Neuron (in vitro differentiated cells): ENCODE results near the gene RELL1.

ENCODE experiments used
- H2AFZ ChIP-seq: one replicate; pipeline ENCODE4 v1.6.1; 2013; ENCODE audit warnings: low read depth, mild to moderate bottlenecking, inconsistent platforms, low read length, moderate library complexity
- H3K27me3 ChIP-seq: one replicate; pipeline ENCODE4 v1.6.1; 2013; ENCODE audit warnings: low read length; ENCODE audit not compliant: insufficient read depth
- H3K36me3 ChIP-seq: one replicate; pipeline ENCODE4 v1.6.1; 2013; ENCODE audit warnings: low read length; ENCODE audit not compliant: insufficient read depth
- H3K4me1 ChIP-seq: one replicate; pipeline ENCODE4 v1.6.1; 2013; ENCODE audit warnings: low read length; ENCODE audit not compliant: insufficient read depth
- H3K4me3 ChIP-seq: 2 replicates; pipeline ENCODE4 v1.5.1; 2013; ENCODE audit warnings: mild to moderate bottlenecking, low read length, moderate library complexity
- H3K9me3 ChIP-seq: one replicate; pipeline ENCODE4 v1.6.1; 2013; ENCODE audit warnings: low read length

RELL1 gene

GRCh38 chr4:37717576-37717975 is 31.4 kb upstream of the RELL1 start:
- Histone ChIP-seq H2AFZ (no peak overlapping the region), H3K4me1 (no peaks in the 10 kb centered on the region), H3K27me3 (peaks cover 9% of the 10 kb centered on the region), H3K9me3 (no peaks in the 10 kb centered on the region), H3K36me3 (no peaks in the 10 kb centered on the region), H3K4me3 (no peak overlapping the region)

- H3K4me3 ChIP-seq = no peak overlapping the region
- no peak overlapping the region for H2AFZ ChIP-seq
- peaks cover 9% of the 10 kb centered on the region for H3K27me3 ChIP-seq
- no peaks in the 10 kb centered on the region for H3K9me3 ChIP-seq
- H3K36me3 ChIP-seq = no peaks in the 10 kb centered on the region
- H3K4me1 ChIP-seq = no peaks in the 10 kb centered on the region
Measured at GRCh38 chr4:37715889-37716402, 29.8 kb upstream of the RELL1 start.

- Histone ChIP-seq H3K4me1 (no peaks in the 10 kb centered on the region), H3K27me3 (peaks cover 9% of the 10 kb centered on the region), H3K4me3 (no peak overlapping the region), H3K36me3 (no peaks in the 10 kb centered on the region), H3K9me3 (no peaks in the 10 kb centered on the region), H2AFZ (no peak overlapping the region)
Measured at GRCh38 chr4:37710491-37710890, 24.3 kb upstream of the RELL1 start.

- Histone ChIP-seq H3K36me3 (no peaks in the 10 kb centered on the region), H3K27me3 (no peaks in the 10 kb centered on the region), H3K9me3 (no peaks in the 10 kb centered on the region), H3K4me1 (no peaks in the 10 kb centered on the region), H2AFZ (no peak overlapping the region), H3K4me3 (no peak overlapping the region)
Measured at GRCh38 chr4:37706032-37706431, 19.9 kb upstream of the RELL1 start.

- Histone ChIP-seq H3K9me3 (no peaks in the 10 kb centered on the region), H2AFZ (no peak overlapping the region), H3K36me3 (no peaks in the 10 kb centered on the region), H3K27me3 (no peaks in the 10 kb centered on the region), H3K4me3 (no peak overlapping the region), H3K4me1 (no peaks in the 10 kb centered on the region)
Measured at GRCh38 chr4:37705571-37705970, 19.4 kb upstream of the RELL1 start.

GRCh38 chr4:37699868-37700481 is 13.8 kb upstream of the RELL1 start:
- Histone ChIP-seq H3K4me3 (no peak overlapping the region), H3K27me3 (peaks cover 5% of the 10 kb centered on the region), H3K4me1 (no peaks in the 10 kb centered on the region), H3K9me3 (no peaks in the 10 kb centered on the region), H2AFZ (no peak overlapping the region), H3K36me3 (no peaks in the 10 kb centered on the region)

GRCh38 chr4:37697566-37697965 is 11.4 kb upstream of the RELL1 start:
- Histone ChIP-seq H3K27me3 (peaks cover 5% of the 10 kb centered on the region), H3K4me3 (no peak overlapping the region), H2AFZ (no peak overlapping the region), H3K4me1 (no peaks in the 10 kb centered on the region), H3K36me3 (no peaks in the 10 kb centered on the region), H3K9me3 (no peaks in the 10 kb centered on the region)

- H3K4me3 ChIP-seq = no peak overlapping the region
- H2AFZ ChIP-seq = no peak overlapping the region
- H3K9me3 ChIP-seq = no peaks in the 10 kb centered on the region
- peaks cover 5% of the 10 kb centered on the region for H3K27me3 ChIP-seq
- H3K4me1 ChIP-seq = peaks cover 2% of the 10 kb centered on the region
- H3K36me3 ChIP-seq = no peaks in the 10 kb centered on the region
Measured at GRCh38 chr4:37693450-37694190, 7.4 kb upstream of the RELL1 start.

GRCh38 chr4:37693030-37693429 is 6.9 kb upstream of the RELL1 start:
- H3K4me1 ChIP-seq = peaks cover 2% of the 10 kb centered on the region
- no peak overlapping the region for H2AFZ ChIP-seq
- peaks cover 5% of the 10 kb centered on the region for H3K27me3 ChIP-seq
- no peaks in the 10 kb centered on the region for H3K9me3 ChIP-seq
- H3K36me3 ChIP-seq = no peaks in the 10 kb centered on the region
- H3K4me3 ChIP-seq = no peak overlapping the region

GRCh38 chr4:37690976-37691375 is 4.8 kb upstream of the RELL1 start:
- no peak overlapping the region for H2AFZ ChIP-seq
- H3K36me3 ChIP-seq = no peaks in the 10 kb centered on the region
- H3K4me3 ChIP-seq = no peak overlapping the region
- H3K4me1 ChIP-seq = peaks cover 15% of the 10 kb centered on the region
- H3K9me3 ChIP-seq = no peaks in the 10 kb centered on the region
- H3K27me3 ChIP-seq = peaks cover 5% of the 10 kb centered on the region

GRCh38 chr4:37689353-37690095 is 3.3 kb upstream of the RELL1 start:
- Histone ChIP-seq H3K4me1 (peaks cover 22% of the 10 kb centered on the region), H3K4me3 (no peak overlapping the region), H2AFZ (no peak overlapping the region), H3K9me3 (no peaks in the 10 kb centered on the region), H3K27me3 (no peaks in the 10 kb centered on the region), H3K36me3 (no peaks in the 10 kb centered on the region)

GRCh38 chr4:37687681-37688080 is 1.5 kb upstream of the RELL1 start:
- peak overlapping the region; percentile 81 for H3K4me3 ChIP-seq
- H2AFZ ChIP-seq = peak overlapping the region; percentile 62
- no peaks in the 10 kb centered on the region for H3K36me3 ChIP-seq
- peaks cover 22% of the 10 kb centered on the region for H3K4me1 ChIP-seq
- H3K27me3 ChIP-seq = no peaks in the 10 kb centered on the region
- H3K9me3 ChIP-seq = no peaks in the 10 kb centered on the region

- Histone ChIP-seq H3K27me3 (no peaks in the 10 kb centered on the region), H3K9me3 (no peaks in the 10 kb centered on the region)
Measured at GRCh38 chr4:37687194-37687562, 1.0 kb upstream of the RELL1 start.

More at GRCh38 chr4:37687194-37687562, 1.0 kb upstream of the RELL1 start:
- peak overlapping the region; percentile 81 for H3K4me3 ChIP-seq
- H2AFZ ChIP-seq = peak overlapping the region; percentile 62
- peaks cover 22% of the 10 kb centered on the region for H3K4me1 ChIP-seq
- no peaks in the 10 kb centered on the region for H3K36me3 ChIP-seq
